Measurements from ENCODE around the gene PLSCR5. TPM values are rescaled to one million over a fixed set of nuclear protein-coding genes. Genes with fewer than 3 reads are reported as not detected.

PLSCR5 gene
- total and polyA plus RNA-seq, 2 donors (not counting 3 experiments of a cell fraction or from before 2014, with no cell fraction given), result not detected

- TF ChIP-seq EZH2 (IDR thresholded peaks at IDR 0.05; ENCODE audit: borderline replicate concordance, low read depth, low read length, severe bottlenecking), result no peak
- no peak for TF ChIP-seq POLR2AphosphoS5 (IDR thresholded peaks at IDR 0.05; ENCODE audit: insufficient read depth, low read depth, low read length)
- no peak for TF ChIP-seq MYC (IDR thresholded peaks at IDR 0.05; ENCODE audit: low read depth, low read length)
- no peak for TF ChIP-seq POLR2A (IDR thresholded peaks at IDR 0.05; ENCODE audit: low read depth, low read length)
- ChIA-PET POLR2A (no interaction called here), CTCF (interaction anchor here (0.9 to 1.7 kb wide), 6 partner anchors 8 to 83 kb away, joined by 3 to 5 read pairs (median 4); no protein-coding TSS in a partner anchor)
- Histone ChIP-seq H3K4me1 (ENCODE audit: control insufficient read depth, extremely low read depth, insufficient read depth, low read length) (no peaks in the 10 kb centered on the region), H3K79me2 (ENCODE audit: control insufficient read depth, insufficient read depth, low read length) (no peaks in the 10 kb centered on the region), H3K9me3 (replicated peaks; ENCODE audit: control insufficient read depth, insufficient read depth, low read length) (no peaks in the 10 kb centered on the region), H3K4me2 (ENCODE audit: insufficient read depth, low read length) (no peak overlapping the region), H3K27ac (ENCODE audit: insufficient read depth, low read depth, low read length) (no peak overlapping the region), H3K9me1 (replicated peaks; ENCODE audit: control insufficient read depth, extremely low read depth, insufficient read depth, low read length) (no peaks in the 10 kb centered on the region), H4K20me1 (replicated peaks; ENCODE audit: control insufficient read depth, extremely low read depth, insufficient read depth, low read length) (no peaks in the 10 kb centered on the region), H3K9ac (replicated peaks; ENCODE audit: extremely low read depth, insufficient read depth, low read length) (no peak overlapping the region), H3K4me3 (replicated peaks in 1 of 3; ENCODE audit: insufficient read depth in 1 of 3, low read depth in 1 of 3, low read length in 3 of 3) (no peak overlapping the region), H3K27me3 (ENCODE audit: control insufficient read depth in 2 of 2, insufficient read depth in 2 of 2, low read length in 2 of 2) (no peaks in the 10 kb centered on the region), H3K36me3 (ENCODE audit: control insufficient read depth in 2 of 2, extremely low read depth in 1 of 2, insufficient read depth in 2 of 2, low read length in 2 of 2) (no peaks in the 10 kb centered on the region), H2AFZ (ENCODE audit: low read depth, low read length) (no peak overlapping the region)
- FAIRE-seq, result no peak
- intact Hi-C loops (cut with micrococcal nuclease) (no loop called here), dilution Hi-C loops (cut with MboI; ENCODE audit: extremely low pct_ligation_motif_present, low sequenced_read_pairs) (no loop called here)
- DNase-seq (ENCODE audit: low read depth, low spot score), result no peak
- BruUV-seq (replicated peaks), result no TSS peak
Observed at GRCh38 chr3:146598535-146598934, 6.6 kb downstream of the PLSCR5 start.

- Histone ChIP-seq H3K9ac (replicated peaks; ENCODE audit: extremely low read depth, insufficient read depth, low read length) (no peak overlapping the region), H3K4me3 (replicated peaks in 1 of 3; ENCODE audit: insufficient read depth in 1 of 3, low read depth in 1 of 3, low read length in 3 of 3) (no peak overlapping the region), H3K4me2 (ENCODE audit: insufficient read depth, low read length) (no peak overlapping the region), H3K27ac (ENCODE audit: insufficient read depth, low read depth, low read length) (no peak overlapping the region), H3K36me3 (ENCODE audit: control insufficient read depth in 2 of 2, extremely low read depth in 1 of 2, insufficient read depth in 2 of 2, low read length in 2 of 2) (no peaks in the 10 kb centered on the region), H3K4me1 (ENCODE audit: control insufficient read depth, extremely low read depth, insufficient read depth, low read length) (no peaks in the 10 kb centered on the region), H3K9me3 (replicated peaks; ENCODE audit: control insufficient read depth, insufficient read depth, low read length) (no peaks in the 10 kb centered on the region), H4K20me1 (replicated peaks; ENCODE audit: control insufficient read depth, extremely low read depth, insufficient read depth, low read length) (no peaks in the 10 kb centered on the region), H3K27me3 (ENCODE audit: control insufficient read depth in 2 of 2, insufficient read depth in 2 of 2, low read length in 2 of 2) (no peaks in the 10 kb centered on the region), H3K9me1 (replicated peaks; ENCODE audit: control insufficient read depth, extremely low read depth, insufficient read depth, low read length) (no peaks in the 10 kb centered on the region), H3K79me2 (ENCODE audit: control insufficient read depth, insufficient read depth, low read length) (no peaks in the 10 kb centered on the region), H2AFZ (ENCODE audit: low read depth, low read length) (no peak overlapping the region)
- no peak for TF ChIP-seq MAX (IDR thresholded peaks at IDR 0.05; ENCODE audit: insufficient read depth, insufficient read length)
- peak; percentile 10 to 19 for TF ChIP-seq CTCF (IDR thresholded peaks at IDR 0.05; ENCODE audit: extremely low read depth in 1 of 2, insufficient read depth in 1 of 2, low read depth in 1 of 2, low read length in 2 of 2)
- dilution Hi-C loops (cut with MboI; ENCODE audit: extremely low pct_ligation_motif_present, low sequenced_read_pairs), result no loop called here
- CTCF ChIA-PET, result interaction anchor here (0.5 to 7.2 kb wide), 20 partner anchors 8 to 1772 kb away, joined by 3 to 122 read pairs (median 7); partner anchors contain the start of gene PLSCR5
- peak; percentile 35 for DNase-seq (ENCODE audit: low read depth, low spot score)
- intact Hi-C loops (cut with micrococcal nuclease), result loop anchor here (5.0 kb wide), 2 partner anchors 263 to 528 kb away; no protein-coding TSS in a partner anchor
- POLR2A ChIA-PET, result no interaction called here
- no TSS peak for BruUV-seq (replicated peaks)
- no peak for FAIRE-seq
Observed at GRCh38 chr3:146594843-146595482, 10.2 kb downstream of the PLSCR5 start.

Data from endothelial cell of umbilical vein (primary cell).